COLO668 (cell line): ENCODE measurements around the gene EID1.
"Not testable (repeated sequence)": the region's sequence is repeated elsewhere in the genome, so short reads cannot be mapped to it uniquely, and the experiment has no call there.

Experiments used
- DNase-seq: peaks from one replicate; lab custom pipeline; 2025; ENCODE audit not compliant: unreplicated experiment; lab: John Stamatoyannopoulos, UW

The EID1 gene

DNA sequence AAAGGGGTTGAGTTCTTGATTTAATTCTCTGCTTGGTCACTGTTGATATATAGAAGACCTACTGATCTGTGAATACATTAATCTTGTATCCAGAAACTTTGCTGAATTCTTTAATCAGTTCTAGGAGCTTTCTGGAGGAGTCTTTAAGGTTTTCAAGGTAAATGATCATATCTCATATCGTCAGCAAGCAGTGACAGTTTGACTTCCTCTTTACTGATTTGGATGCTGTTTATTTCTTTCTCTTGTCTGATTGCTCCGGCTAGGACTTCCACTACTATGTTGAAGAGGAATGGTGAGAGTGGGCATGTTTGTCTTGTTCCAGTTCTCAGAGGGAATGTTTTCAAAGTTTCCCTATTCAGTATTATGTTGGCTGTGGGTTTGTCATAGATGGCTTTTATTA lies 31.4 kb downstream of the EID1 start:
- DNase-seq = not testable (repeated sequence)

DNA sequence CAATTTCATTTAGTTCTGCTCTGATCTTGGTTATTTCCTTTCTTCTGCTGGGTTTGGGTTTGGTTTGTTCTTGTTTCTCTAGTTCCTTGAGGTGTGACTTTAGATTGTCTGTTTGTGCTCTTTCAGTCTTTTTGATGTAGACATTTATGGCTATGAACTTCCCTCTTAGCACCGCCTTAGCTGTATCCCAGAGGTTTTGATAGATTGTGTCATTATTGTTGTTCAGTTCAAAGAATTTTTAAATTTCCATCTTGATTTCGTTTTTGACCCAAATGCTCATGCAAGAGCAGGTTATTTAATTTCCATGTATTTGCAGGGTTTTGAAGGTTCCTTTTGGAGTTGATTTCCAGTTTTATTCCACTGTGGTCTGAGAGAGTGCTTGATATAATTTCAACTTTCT lies 32.6 kb downstream of the EID1 start:
- DNase-seq = not testable (repeated sequence)

DNA sequence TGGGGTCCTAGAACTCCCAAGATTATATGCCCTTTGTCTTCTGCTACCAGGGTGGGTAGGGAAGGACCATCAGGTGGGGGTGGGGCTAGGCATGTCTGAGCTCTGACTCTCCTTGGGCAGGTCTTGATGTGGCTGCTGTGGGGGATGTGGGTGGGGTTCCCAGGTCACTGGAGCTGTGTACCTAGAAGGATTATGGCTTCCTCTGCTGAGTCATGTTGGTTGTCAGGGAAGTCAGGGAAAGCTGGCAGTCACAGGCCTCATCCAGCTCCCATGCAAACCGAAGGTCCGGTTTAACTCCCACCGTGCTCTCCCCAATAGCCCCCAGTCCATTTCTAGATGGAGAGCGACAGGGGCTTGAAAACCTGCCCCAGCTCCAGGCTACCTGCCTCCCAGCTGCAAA lies 35.2 kb downstream of the EID1 start:
- DNase-seq = no peak

DNA sequence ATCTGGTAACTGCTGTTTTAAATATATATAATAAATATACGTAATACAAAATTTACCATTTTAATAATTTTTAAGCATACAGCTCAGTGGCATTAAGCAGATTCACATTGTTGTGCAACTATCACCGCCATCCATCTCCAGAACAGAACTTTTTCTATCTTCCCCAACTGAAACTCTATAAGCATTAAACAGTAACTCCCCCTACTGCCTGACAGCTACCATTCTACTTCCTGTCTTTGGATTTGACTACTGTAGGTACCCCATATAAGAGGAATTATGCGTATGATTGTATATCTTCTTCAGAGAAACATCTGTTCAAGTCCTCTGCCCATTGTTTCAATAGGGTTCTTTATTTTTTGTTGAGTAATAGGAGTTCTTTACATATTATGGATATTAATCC lies 36.8 kb downstream of the EID1 start:
- no peak for DNase-seq

DNA sequence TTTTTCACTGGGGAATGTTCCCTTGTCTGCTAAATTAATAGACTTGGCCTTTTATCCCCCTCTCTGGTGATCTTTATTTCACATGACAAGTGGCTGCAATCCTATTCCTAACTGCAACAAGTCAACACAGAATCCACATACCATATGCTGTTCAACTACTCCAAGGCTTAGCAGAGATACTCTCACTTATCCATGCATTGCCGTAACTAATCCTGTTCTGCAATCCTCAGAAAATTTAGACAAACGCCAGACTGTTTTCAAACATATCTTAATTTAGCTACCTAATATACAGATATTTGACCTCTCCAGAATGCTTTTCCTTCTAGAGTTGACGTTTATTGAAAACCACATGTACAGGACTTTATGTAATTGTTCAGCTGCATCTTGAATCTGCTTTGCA lies 37.9 kb downstream of the EID1 start:
- no peak for DNase-seq

DNA sequence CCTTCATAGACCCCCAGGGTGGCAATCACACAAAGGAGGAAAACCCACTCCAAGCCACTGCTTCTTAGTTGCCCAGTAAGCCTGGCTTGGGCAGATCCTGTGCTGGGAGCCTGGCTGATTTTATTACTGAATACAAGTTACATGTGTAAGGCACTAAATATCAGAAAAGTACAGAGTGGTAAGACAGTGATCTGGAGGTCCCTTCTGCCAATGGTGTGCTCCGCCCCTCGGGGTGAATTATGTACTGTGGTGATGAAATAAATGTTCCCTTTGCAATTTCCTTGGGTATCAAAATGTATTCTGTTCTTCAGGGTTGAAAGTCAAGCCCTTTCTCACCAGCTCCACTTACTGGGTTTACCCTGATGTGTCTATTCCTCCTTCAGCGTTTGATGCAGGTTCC lies 38.8 kb downstream of the EID1 start:
- DNase-seq = no peak

DNA sequence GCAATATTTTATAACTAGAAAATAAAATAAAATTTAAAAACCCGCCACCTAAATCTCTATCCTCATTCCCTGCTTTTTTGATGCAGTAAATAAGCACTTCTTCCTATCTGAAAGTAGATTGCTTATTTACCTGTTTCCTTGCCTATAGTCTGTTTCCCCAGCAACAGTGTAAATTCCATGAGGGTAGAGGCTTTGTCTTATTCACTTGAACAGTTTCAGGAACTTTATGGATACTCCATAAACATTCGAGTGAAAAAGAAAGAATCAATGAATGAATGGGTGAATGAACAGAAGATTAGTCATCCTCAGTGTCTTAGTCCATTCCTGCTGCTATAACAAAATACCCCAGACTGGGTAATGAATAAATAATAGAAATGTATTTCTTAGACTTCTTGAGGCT lies 44.1 kb downstream of the EID1 start:
- DNase-seq = no peak

DNA sequence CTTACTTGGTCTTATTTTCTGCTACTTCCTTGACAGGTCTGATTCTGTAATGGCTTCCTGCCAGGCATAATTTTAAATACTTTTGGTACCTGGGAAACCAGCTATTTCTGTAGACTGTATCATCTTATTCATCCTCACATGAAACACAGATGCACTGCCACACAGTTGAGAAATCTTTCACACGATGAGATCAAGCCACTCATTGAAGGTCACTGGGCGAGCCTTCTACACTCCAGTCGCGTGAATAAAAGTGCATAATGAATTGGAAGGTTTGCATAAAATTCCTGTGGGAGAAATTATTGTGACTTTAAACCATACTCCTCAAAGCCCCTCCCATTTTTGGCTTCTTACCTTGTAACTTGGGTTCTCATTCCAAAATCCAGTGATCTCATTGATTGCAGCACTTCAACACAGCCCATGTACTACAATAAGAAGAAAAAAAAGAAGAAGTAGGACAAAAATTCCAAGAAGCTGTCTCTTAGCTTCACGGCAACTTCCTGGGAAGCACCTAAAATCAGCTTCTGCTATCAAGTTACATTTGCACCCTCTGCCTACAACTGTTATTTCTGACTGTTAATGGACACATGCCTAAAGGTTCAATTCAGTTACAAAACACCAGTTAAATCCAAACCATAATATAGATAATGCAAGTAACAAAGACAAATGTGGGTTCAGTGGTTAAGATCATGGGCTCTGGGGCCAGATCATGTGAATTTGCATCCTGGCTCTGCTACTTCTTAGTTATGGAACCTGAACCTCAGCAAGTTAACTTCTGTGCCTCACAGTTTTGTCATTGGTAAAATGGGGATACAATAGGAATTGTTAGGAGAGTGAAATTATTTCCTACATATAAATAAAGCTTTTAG lies 46.8 kb downstream of the EID1 start:
- DNase-seq = no peak

DNA sequence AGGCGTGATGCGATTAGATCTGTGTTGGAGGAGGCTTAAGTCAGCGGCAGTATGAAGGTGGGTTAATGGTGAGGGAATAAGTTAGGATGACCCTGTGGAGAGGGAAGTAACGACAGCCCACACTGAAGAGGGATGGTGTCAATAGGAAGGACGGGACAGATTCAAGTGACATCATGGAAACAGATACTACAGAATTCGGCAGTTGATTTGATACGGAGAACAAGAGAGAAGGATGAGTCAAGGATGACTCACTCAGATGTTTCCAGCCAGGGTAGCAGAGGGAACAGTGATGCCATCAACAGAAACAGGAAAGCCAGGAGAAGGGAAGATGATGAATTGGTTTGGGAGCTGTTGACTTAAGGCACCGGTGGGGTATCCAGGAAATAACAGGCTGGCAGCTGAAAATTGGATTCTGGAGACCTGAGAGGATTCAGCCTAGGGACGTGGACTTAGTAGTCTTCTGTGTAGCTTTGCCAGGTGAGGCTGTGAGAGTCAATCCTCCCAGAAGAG lies 47.8 kb downstream of the EID1 start:
- peak; percentile 48 for DNase-seq

DNA sequence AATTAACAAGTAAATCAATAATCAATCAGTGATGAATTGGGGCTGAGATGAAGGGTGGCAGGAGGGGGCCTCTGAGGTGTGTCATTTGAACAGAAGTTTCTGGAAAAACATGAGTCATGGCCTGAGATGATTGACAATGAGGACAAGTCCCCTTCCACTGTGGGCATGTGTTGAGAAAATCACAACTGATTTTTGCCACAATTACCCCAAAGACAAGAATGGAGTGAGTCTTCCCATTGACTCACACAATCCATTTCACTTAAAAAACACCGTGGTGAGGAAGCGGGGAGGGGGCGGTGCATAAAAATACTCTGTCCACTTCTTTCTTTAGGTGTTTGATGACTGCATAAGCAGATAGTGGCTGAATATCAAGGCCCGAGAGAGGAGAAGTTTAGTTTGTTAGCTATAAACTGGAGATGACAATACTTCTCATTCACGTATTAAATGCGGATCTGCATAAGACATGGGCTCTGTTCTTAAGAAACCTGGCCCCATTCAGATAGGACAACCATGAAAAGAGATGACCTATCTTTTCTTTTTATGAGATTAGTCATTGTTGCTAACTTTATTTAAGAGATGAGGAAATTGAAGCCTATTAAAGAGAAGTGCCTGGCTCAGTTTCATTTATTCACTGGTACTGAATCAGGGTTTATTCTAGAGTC lies 51.1 kb downstream of the EID1 start:
- no peak for DNase-seq

DNA sequence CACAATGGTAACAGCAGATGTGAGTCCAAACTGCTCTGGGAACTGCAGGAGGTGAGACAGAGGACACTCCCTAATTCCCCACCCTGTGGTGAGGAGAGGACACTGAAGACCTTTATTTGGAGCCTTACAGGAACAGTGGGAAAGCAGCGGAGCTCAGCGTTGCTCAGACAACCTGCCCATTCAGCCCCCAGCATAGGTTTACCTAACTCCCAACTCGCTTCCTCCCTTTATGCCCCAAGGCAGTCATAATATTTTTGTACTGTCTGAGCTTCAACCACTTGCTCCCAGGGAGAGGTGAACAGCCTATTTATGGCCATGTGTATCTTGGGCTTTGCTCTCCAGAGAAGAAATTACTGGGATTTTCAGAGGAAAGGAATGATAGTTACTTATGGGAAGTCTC lies 51.7 kb downstream of the EID1 start:
- DNase-seq = no peak
